ENCODE data around the gene CCDC57.

GRCh38 chr17:82168568-82168967 lies 44.1 kb downstream of the CCDC57 start:
- TF ChIP-seq CTCF (IDR thresholded peaks at IDR 0.05; ENCODE audit: low read depth, low read length) (no peak), EZH2phosphoT487 (IDR thresholded peaks at IDR 0.05; ENCODE audit: low read depth) (no peak)

All from OCI-LY3 (cell line).